NT2/D1 (cell line): ENCODE measurements around the gene LASP1NB.

Experiments used
- DNase-seq: peaks from one replicate; pipeline ENCODE4 v3.0.0-alpha.2; 2011; ENCODE audit warnings: low read depth, low spot score
- H3K27me3 ChIP-seq: 2 replicates; pipeline ENCODE4 v1.6.0; 2011; ENCODE audit warnings: mild to moderate bottlenecking; ENCODE audit not compliant: insufficient read length, insufficient read depth
- H3K36me3 ChIP-seq: 2 replicates; pipeline ENCODE4 v1.6.1; 2011; ENCODE audit warnings: mild to moderate bottlenecking, low read length, mixed read lengths; ENCODE audit not compliant: insufficient read depth, insufficient read length
- H3K4me1 ChIP-seq: 2 replicates; pipeline ENCODE4 v1.5.1; 2011; ENCODE audit not compliant: insufficient read depth, insufficient read length
- H3K4me3 ChIP-seq: 2 replicates; pipeline ENCODE4 v1.5.1; 2011; ENCODE audit warnings: low read depth; ENCODE audit not compliant: insufficient read length
- H3K9ac ChIP-seq: 2 replicates; pipeline ENCODE4 v1.6.0; 2011; ENCODE audit warnings: low read depth; ENCODE audit not compliant: insufficient read length
- H3K9me3 ChIP-seq: 2 replicates; pipeline ENCODE4 v1.5.1; 2011; ENCODE audit warnings: mild to moderate bottlenecking, low read length; ENCODE audit not compliant: insufficient read depth
- SUZ12 ChIP-seq: IDR thresholded peaks from 2 replicates; pipeline ENCODE4 v1.6.1; 2011; ENCODE audit not compliant: insufficient read length, insufficient read depth; ENCODE audit errors: extremely low read depth
- YY1 ChIP-seq: IDR thresholded peaks from 2 replicates; pipeline ENCODE4 v1.6.1; 2011; ENCODE audit not compliant: insufficient read length, insufficient read depth
- ZNF274 ChIP-seq: IDR thresholded peaks from 2 replicates; pipeline ENCODE4 v1.6.1; 2011; ENCODE audit warnings: mild to moderate bottlenecking, low read depth, low read length

LASP1NB gene

GRCh38 chr17:38925263-38925995, at the start of gene LASP1NB:
LASP1NB (plus strand) TSS chr17:38925614.
- Histone ChIP-seq H3K36me3 (peaks cover 4% of the 10 kb centered on the region), H3K4me3 (peak within 1 kb of the TSS; percentile 47), H3K4me1 (peaks cover 13% of the 10 kb centered on the region), H3K27me3 (no peaks in the 10 kb centered on the region), H3K9ac (peak within 1 kb of the TSS; percentile 83), H3K9me3 (no peaks in the 10 kb centered on the region)
- DNase-seq = no peak
- TF ChIP-seq ZNF274 (no peak), YY1 (peak; percentile 49)

GRCh38 chr17:38877130-38877851, 48.1 kb upstream of the LASP1NB start:
- no peak for TF ChIP-seq YY1
- no peak for TF ChIP-seq ZNF274
- TF ChIP-seq SUZ12 = no peak
- H3K9me3 ChIP-seq = no peaks in the 10 kb centered on the region
- peaks cover 81% of the 10 kb centered on the region for H3K36me3 ChIP-seq
- H3K4me3 ChIP-seq = no peak overlapping the region
- no peak for DNase-seq
- no peaks in the 10 kb centered on the region for H3K27me3 ChIP-seq
- peaks cover 53% of the 10 kb centered on the region for H3K4me1 ChIP-seq
- peak overlapping the region; percentile 39 for H3K9ac ChIP-seq

GRCh38 chr17:38879878-38880665, 45.3 kb upstream of the LASP1NB start:
- H3K4me3 ChIP-seq = no peak overlapping the region
- no peaks in the 10 kb centered on the region for H3K9me3 ChIP-seq
- peaks cover 40% of the 10 kb centered on the region for H3K4me1 ChIP-seq
- TF ChIP-seq YY1 (no peak), SUZ12 (no peak), ZNF274 (no peak)
- H3K9ac ChIP-seq = peak overlapping the region; percentile 72
- peak; percentile 86 for DNase-seq
- no peaks in the 10 kb centered on the region for H3K27me3 ChIP-seq
- peaks cover 71% of the 10 kb centered on the region for H3K36me3 ChIP-seq

- peaks cover 51% of the 10 kb centered on the region for H3K4me1 ChIP-seq
- peaks cover 82% of the 10 kb centered on the region for H3K36me3 ChIP-seq
- H3K4me3 ChIP-seq = no peak overlapping the region
- H3K9me3 ChIP-seq = no peaks in the 10 kb centered on the region
- H3K9ac ChIP-seq = peak overlapping the region; percentile 57
- DNase-seq = no peak
- TF ChIP-seq YY1 (no peak), ZNF274 (no peak), SUZ12 (no peak)
- H3K27me3 ChIP-seq = no peaks in the 10 kb centered on the region
These were observed 43.7 kb upstream of the LASP1NB start for GRCh38 chr17:38881600-38882191.

GRCh38 chr17:38882870-38883269, 42.5 kb upstream of the LASP1NB start:
- Histone ChIP-seq H3K4me1 (peaks cover 47% of the 10 kb centered on the region), H3K9me3 (no peaks in the 10 kb centered on the region), H3K9ac (peak overlapping the region; percentile 29), H3K27me3 (no peaks in the 10 kb centered on the region), H3K4me3 (no peak overlapping the region), H3K36me3 (peaks cover 82% of the 10 kb centered on the region)
- TF ChIP-seq SUZ12 = no peak
- no peak for TF ChIP-seq YY1
- TF ChIP-seq ZNF274 = no peak
- DNase-seq = no peak

GRCh38 chr17:38883592-38884526, 41.6 kb upstream of the LASP1NB start:
- TF ChIP-seq ZNF274 (no peak), YY1 (no peak), SUZ12 (no peak)
- peaks cover 82% of the 10 kb centered on the region for H3K36me3 ChIP-seq
- no peak overlapping the region for H3K4me3 ChIP-seq
- peak overlapping the region; percentile 69 for H3K9ac ChIP-seq
- no peaks in the 10 kb centered on the region for H3K9me3 ChIP-seq
- H3K4me1 ChIP-seq = peaks cover 41% of the 10 kb centered on the region
- H3K27me3 ChIP-seq = no peaks in the 10 kb centered on the region
- DNase-seq = no peak
